HG03280 (cell line): ENCODE results near the gene CD46.

Experiments
- ATAC-seq: cut with Tn5 transposase; IDR thresholded peaks from one replicate; pipeline ENCODE4 v1.9.1; 2021; ENCODE audit warnings: mild to moderate bottlenecking, moderate library complexity; ENCODE audit not compliant: unreplicated experiment

The CD46 gene

DNA sequence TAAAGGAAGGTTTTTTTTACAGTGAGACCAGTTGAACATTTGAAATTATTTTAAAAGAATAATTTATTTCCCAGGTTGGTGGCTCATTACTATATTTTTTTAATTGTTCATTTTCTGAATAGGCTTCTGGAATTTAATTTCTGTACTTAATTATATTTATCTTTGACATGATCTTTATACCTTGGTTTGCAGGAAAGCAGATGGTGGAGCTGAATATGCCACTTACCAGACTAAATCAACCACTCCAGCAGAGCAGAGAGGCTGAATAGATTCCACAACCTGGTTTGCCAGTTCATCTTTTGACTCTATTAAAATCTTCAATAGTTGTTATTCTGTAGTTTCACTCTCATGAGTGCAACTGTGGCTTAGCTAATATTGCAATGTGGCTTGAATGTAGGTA is 41.5 kb downstream of the CD46 start:
- no peak for ATAC-seq

DNA sequence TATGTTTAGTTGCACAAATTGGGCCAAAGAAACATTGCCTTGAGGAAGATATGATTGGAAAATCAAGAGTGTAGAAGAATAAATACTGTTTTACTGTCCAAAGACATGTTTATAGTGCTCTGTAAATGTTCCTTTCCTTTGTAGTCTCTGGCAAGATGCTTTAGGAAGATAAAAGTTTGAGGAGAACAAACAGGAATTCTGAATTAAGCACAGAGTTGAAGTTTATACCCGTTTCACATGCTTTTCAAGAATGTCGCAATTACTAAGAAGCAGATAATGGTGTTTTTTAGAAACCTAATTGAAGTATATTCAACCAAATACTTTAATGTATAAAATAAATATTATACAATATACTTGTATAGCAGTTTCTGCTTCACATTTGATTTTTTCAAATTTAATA is 43.0 kb downstream of the CD46 start:
- ATAC-seq: no peak

DNA sequence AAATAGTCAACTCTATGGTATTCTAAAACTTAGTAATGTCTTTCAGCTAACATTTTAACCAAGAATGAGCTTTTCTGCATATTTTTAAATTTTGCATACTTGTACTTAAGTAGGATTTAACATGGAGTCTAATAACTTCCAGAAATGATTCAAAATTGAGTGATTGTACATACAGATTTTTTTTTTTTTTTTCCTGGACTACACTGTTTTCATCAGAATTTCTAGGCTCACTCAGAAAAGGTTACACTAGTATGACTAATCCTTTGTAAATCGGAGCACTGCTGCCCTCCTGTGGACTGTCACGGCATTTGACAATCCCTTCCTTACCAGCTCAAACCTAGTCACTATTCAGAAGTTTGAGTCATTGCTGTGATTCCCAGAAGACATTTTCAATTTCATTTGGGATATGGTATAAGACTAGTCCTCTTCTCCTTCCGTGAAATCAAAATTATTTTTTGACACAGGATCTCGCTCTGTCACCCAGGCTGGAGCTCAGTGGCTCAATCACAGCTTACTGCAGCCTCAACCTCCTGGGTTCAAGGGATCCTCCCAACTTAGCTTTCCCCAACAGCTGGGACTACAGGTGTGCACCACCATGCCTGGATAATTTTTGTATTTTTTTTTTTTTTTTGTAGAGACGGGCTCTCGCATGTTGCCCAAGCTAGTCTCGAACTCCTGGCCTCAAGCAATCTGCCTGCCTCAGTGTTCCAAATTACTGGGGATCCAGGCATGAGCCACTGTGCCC is 45.5 kb downstream of the CD46 start:
- peak; percentile 71 for ATAC-seq

DNA sequence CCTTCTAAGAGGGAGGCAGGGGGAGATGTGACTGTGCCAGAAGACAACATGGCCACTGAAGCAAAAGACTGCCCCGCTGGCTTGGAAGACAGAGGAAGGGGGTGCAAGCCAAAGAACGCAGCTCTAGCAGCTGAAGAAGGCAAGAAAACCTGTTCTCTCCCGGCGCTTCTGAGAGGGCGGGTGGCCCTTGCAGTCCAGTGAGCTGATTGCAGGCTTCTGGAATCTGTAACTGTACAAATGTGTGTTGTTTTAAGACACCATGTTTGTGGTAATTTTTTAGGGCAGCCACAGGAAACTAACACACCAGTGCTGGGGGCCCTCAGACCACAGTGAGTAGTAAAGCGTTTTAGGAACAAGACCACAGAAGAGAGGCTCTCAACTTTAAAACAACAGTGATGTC is 47.0 kb downstream of the CD46 start:
- ATAC-seq: no peak

DNA sequence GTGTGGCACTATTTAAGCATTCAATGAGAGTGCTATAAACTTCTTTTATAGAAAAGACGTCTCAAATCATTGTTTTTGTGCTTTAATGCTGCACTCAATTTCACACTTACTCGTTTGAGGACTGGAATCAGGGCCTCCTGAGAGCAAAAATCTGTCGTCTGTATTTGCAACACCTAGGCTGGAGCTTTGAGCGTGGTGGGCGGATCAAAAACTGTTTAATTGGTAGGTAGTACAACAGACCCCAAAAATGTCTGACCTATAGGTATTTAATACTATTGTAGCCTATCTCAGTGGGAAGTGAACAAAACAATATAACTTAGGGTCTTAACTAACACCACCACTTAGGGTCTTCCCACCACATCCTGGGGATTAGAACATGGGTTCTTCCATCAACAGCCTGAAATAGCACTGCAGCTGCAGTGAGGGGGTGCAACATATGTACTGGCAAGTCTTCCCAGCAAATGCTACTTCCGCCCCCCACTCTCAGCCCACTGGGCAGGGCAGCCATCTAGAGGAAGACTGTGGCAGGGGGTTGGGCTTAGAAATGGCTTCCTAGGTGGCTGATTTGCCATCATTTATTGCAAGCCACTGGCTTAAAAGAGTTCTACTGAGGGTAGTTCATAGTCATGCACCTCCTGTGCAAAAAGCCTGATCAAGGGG is 48.3 kb downstream of the CD46 start:
- no peak for ATAC-seq

DNA sequence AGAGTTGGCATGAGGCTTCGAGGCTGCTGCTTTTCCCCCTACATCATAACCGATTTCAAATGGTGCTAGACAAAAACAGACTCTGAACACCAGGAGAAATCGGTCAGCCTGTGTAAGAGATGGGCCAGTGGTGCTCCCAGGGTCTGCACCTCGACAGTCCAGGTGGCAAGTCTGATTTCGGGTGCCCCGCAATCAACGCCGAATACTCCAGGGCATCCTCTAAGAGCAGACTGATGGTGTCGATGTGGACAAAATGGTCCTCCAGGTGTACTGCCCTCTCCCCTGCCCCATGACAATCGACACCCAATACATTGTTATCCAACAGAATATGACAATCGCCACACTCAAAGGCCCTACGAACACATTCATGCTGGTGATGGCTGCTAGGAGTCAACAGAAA is 50.0 kb downstream of the CD46 start:
- no peak for ATAC-seq

DNA sequence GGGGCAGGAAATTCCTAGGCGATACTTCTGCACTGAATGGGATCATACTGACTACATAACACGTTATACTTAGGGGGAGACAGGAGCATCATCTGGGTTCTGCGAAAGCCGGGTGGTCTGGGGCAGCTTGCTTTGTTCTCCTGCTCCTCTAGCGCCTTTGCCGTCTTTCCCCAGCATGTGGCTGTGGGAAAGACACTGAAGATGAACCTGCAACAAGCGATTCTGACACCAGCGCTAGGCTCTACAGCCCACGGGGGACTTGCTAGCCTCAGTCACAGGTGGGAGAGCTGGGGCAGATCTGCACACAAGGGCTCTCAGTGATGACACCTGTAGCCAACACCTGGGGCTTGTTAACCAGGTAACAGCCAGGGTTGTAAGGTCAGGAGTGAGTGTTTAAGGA is 51.8 kb downstream of the CD46 start:
- no peak for ATAC-seq

DNA sequence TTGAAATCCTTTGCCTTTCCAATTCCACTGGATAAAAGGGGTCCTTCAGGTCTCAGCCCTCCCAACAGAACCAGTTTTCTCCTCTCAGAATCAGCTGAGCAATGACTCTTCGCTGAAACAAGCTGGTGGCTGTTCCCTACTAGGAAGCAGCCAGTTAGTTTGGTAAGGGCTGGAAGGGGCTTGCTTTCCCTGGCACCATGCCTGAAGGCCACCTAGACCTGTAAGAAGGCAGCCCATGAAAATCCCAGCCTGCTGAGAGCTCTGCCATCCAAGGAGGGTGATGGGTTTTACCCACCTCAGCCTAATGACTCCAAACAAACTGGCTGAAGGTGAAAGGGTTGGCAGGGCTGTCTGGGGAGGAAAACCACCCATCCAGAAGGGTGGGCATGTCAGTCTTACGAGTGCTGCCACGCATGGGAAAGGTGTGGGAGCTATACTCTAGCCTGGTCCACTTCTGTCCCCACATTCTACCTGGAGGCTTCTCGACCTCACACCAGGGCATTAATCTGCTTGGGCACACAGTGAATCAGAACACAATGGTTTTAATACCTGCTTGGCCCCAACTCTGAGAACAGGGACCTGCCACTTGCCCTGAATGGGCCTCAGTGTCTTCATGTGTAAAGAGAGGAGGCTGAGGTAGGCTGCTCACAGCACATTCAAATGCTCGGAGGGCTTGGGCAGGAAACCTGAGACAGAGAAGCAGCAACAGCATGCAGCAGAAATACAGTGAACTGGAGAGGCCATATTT is 53.0 kb downstream of the CD46 start:
- no peak for ATAC-seq

DNA sequence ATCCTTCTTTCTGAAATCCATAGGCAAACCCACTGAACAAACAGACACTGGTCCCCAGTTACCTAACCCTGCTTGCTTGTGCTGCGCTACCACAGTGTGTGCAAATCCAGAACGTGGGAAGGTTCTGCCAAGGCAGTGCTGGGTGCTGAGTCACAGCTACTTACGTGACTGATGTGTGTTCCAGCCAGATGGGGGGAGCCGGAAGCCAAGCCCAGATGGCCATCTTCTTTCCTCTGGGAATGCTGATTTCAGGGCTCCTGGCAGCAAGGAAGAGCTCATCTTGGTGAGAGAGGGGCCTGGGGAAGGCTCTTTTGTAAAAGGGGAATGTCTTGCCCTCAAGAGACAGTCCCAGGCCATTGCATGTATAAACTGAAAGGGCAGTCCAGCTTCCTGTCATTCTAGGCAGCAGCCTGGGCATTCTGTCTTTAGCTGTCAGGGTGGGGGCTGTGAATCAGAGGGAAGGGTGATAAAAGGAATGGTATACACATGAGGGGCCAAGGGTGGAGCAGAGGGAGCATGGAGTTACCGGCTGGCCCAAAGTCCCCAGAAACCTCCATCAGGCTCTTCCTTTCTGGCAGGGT is 54.1 kb downstream of the CD46 start:
- ATAC-seq: no peak

DNA sequence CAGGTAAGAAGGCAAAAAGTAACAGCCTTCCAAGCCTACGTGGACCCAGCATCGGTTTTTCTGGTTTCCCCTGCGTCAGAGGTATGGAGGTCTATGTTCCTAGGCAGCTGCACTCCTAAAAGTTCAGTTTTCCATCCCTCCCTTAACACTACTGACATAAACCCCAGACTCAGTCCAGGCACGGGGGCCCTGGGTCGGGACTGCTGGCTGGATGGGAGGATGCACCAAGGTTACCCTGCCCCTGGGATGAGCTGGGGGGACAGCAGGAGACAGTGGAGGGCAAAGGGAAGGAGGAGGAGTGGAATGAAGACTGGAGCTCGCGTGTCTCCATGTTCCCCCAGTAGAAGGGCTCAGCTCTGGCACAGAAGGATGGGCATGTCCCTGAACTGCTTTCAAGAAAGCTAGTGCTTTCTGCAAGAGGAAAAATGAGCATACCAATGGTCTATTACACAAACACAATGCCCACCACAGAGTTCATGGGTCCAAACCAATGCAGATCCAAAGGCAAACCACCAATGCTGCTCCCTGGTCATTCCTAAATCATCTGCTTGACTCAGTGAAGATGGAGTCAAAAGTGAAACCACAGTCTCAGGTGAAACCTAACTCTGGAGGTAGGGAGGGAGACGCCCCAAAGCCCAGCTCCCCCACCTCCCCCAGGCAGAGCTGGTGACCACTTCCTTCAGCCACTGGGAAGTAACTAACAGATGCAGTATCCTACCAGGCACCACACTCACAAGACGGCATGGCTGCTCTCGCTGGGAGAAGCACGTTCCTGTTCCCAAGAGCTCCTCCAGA is 54.9 kb downstream of the CD46 start:
- ATAC-seq: no peak

DNA sequence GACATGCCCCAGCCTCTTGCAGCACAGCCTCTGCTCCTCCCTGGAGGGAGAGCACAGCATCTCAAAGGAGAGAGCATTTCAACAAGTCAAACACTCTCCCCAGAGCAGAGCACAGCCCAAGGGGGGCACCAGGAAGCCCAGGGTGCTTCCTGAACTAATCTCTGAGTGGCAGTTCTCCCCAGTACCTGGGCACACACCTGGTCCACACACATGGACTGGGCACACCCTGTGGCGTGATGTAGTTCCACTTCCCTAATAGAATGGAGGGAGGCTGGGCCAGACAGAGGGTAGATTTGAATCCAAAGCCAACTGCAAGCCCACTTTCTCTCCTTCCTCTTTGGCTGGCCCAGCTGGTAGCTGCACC is 55.5 kb downstream of the CD46 start:
- ATAC-seq: no peak

DNA sequence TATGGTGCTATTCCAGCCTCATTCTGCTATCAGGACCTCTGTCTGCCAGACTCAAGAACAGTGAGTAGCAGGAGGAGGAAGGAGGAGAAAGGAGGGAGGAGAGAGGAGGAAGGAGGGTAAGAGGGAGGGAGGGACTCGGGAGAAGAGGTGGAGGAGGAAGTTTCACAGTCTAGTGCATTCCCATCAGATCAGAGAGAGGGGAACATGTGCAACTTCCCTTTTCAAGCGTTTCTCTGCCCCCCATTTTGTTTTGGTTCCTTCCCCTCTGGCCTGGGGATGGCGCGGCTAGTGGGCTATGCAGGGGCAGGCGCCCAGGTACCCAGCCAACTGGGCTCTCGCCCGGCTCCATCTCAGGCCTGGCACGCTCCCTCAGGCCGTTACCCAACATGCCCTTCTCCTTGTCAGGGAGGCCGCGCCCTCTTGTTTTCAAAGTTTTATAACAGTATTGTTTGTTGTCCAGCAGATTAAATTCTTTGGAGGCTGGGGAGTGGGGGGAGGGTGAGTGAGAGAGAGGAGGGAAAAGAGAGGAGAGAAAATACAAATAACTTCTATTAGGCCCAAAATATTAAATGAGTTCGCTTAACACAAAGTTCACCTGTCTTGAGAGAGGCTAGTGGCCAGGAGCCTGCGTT is 56.0 kb downstream of the CD46 start:
- no peak for ATAC-seq

DNA sequence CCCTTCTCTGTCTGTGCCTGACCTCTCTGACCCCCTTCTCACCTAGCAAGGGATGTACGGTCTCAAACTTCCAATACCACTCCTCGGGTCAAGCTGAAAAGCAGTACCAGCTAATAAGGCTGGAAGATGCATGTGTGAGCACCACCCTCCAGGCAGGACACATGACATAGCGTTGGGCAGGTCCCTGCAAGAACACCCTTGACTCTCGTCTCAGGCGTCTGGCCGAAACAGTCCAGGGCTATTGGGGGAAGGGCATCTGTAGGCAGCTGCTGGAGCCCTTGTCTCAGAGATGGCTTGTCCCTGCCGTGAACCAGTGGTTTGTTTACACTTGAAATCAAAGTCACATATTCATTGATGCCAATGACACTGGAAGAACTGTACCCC is 56.5 kb downstream of the CD46 start:
- no peak for ATAC-seq

DNA sequence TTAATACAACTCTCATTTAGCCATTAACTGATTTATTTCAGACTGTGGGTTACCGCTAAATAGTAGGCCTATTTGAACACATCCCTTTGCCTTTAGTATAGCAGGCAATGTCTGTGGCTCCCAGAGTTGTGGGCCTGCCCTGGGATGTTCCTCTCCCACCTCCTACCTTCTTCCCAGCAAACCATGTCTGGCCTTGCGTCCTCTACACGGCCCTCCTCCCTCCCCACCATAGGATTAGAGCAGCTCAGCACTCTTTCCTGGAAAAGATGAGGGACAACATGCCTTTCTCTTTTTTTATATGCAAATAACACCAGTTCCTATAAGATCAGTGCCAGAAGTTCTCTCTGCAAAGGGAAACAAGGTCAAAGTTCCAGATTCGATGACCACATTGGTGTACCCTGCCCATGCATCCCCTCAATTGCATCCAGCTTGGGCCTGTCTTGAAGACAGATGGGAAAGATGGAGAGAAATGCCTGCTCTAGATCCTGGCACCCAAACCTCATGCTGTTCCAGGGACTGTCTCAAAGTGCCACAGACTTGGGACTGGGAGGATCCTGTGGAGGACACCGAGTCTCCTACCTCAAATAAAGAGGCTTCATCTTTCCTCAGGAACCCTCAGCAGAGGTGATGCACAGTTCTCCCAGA is 57.2 kb downstream of the CD46 start:
- ATAC-seq: no peak

DNA sequence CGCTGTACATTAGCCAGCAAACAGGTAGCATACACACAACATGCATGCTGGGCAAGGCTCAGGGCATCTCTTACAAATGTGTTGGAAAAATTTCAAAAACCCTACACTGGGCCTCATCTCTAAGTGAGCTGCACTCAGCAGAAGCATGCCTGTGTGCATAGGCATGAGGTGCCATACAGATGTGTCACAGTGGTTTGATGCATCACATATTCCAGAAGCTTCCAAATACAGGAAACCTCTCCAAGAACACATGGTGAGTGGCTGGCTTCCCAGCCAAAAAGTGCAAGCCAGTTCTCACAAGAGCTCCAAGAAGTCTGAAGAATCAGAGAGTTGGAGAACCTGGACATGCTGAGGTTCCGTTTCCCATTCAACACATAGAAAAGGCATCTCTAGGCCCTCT is 58.3 kb downstream of the CD46 start:
- no peak for ATAC-seq

DNA sequence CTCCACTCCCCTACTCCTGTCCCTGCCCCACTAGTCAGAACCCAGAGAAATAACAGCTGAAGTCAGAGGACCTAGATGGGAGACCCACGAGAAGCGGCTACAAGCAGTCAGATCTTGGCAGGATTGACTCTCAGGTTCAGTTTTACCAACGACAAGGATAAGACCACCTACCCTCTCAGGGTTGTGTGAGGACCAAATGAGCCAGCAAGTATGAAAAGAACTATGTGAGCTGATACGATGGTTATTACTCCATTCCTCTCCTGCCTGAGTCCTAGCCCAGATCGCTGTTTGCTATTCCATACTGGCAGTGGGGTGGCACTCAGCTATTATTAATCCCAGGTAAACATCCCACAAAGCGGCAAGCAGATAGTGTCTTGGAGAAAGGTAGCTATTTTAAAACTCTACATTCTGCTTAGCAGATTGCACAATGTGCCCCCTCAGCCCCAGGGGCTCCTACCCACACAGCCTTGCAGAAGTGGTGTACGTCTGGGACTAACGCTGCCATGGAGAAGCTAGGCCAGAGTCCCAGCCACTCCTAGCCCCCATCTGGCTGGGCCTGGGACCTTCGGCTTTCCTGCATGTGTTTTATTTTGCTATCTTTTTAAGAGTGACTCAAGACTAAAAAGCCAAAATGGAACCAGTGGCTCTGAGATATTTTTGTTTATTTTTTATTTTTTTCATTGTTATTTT is 58.9 kb downstream of the CD46 start:
- no peak for ATAC-seq

DNA sequence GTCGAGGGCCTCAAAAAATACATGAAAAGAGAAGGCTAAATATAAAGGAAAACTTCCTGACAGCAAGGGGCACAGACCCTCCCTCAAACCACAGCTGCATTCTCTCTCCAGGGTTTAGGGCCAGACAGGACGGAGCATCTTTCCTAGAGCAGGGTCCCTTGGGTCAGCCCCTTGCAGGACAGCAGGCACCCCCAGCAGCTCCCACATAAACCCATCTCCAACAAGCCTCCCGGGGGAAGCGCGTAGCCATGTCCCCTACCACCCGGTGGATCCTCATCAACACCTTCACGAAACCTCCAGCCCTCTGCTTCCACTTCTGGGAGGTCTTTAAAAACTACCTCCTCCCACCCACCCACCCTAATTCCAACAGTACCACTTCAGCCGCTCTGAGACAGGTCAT is 59.5 kb downstream of the CD46 start:
- ATAC-seq: no peak

DNA sequence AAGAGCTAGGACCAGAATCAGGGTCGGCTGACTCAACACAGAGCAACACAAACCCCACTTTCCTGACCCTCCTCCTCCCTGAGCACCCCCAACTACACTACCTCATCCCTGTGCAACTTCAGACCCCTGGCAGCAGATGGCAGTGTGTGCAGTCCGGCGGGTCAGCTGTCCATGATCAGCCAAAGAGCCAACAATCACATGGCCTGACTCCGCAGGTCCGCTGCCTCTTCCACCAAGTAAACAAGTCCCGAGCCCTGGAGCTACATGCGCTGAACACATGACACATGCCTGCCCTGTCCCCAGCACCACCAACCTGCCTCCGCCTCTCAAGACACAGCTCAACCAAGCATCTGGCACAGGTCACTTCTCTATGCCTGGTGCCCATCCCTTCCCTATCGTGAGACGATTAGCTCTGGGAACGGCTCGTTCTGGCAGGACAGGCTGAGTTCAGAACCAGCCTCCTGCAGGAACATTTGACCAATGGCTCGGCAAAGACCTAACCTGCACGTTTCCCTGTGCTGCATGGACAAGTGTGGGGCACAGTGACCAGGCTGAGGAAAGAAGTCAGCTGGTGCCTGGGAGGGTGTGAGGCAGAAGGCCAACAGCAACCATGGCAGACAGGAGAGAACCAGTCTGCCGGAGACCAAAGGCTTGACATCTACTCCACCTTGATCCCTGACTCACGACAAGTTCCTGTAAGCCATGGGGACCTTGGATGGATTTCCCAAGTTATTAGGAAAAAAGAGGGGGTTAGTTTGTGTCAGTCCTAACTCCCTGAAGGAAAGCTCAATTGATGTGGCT is 60.3 kb downstream of the CD46 start:
- ATAC-seq: no peak
